Right cardiac atrium (tissue), 5 donors: ENCODE measurements around the gene DEXI. TPM values are rescaled to one million over a fixed set of nuclear protein-coding genes. Genes with fewer than 3 reads are reported as not detected.

Experiments
- ATAC-seq, 2 donors: fragments of 200-7000 bp; cut with Tn5 transposase; one replicate each; pipeline versions ENCODE4 v1.8.0 to v1.9.1; 2020; ENCODE audit warnings: moderate library complexity in 2 of 2, mild to moderate bottlenecking in 1 of 2
- DNase-seq, 3 donors: peaks; one replicate each; pipeline ENCODE4 v3.0.0-alpha.2; 2020
- H3K27ac ChIP-seq: one replicate; pipeline ENCODE4 v1.5.1; 2013; ENCODE audit warnings: mild to moderate bottlenecking, low read length, control low read depth, moderate library complexity
- H3K27me3 ChIP-seq: one replicate; pipeline ENCODE4 v1.6.1; 2013; ENCODE audit not compliant: control insufficient read depth, insufficient read depth
- H3K4me1 ChIP-seq: one replicate; pipeline ENCODE4 v1.6.1; 2013; ENCODE audit warnings: low read length; ENCODE audit not compliant: control insufficient read depth, insufficient read depth
- H3K4me3 ChIP-seq: one replicate; pipeline ENCODE4 v1.5.1; 2013; ENCODE audit warnings: low read length, control low read depth
- H3K9me3 ChIP-seq: one replicate; pipeline ENCODE4 v1.6.1; 2013; ENCODE audit warnings: low read length; ENCODE audit not compliant: control insufficient read depth
- WGBS: extraction: QIAGEN DNeasy Blood & Tissue Kit; methylation state at CpG from one replicate; pipeline ENCODE4 v1.1.7; 2013; 5-methylcytosine and 5-hydroxymethylcytosine counted together
- intact Hi-C, 4 donors: fragments of 100-400 bp; cut with DNase I; formaldehyde crosslinking; loops; one replicate each; pipeline versions ENCODE4 v1.11.0 to v1.14.0; 2022 to 2023
- polyA plus RNA-seq: library from polyadenylated mRNA; stranded (reverse); fragments of 200-250 nt; gene quantifications from one replicate; pipeline ENCODE4 v1.2.3, GENCODE V29; 2013
- total RNA-seq, 4 donors: library from RNA; stranded (reverse); fragmentation: NEBNext Ultra II Directional; extraction: Animal tissue kit (Norgen Biotek cat#: 25700); gene quantifications; one replicate each; pipeline ENCODE4 v1.2.1, GENCODE V29; 2021
- donor health status: healthy with polysubstance abuse.
- donor health status: DM: no; HTN: yes; CAD: no.
- donor health status: DM: no; HTN: no; CAD: no.
- donor health status: DM: no; HTN: yes; CAD: no; lungs with severe emphysema.
- donor health status: DM: yes; HTN: yes; CAD: no.

DEXI gene
- total and polyA plus RNA-seq, 5 donors, result 82.2 to 127 (median 102) TPM

DNA sequence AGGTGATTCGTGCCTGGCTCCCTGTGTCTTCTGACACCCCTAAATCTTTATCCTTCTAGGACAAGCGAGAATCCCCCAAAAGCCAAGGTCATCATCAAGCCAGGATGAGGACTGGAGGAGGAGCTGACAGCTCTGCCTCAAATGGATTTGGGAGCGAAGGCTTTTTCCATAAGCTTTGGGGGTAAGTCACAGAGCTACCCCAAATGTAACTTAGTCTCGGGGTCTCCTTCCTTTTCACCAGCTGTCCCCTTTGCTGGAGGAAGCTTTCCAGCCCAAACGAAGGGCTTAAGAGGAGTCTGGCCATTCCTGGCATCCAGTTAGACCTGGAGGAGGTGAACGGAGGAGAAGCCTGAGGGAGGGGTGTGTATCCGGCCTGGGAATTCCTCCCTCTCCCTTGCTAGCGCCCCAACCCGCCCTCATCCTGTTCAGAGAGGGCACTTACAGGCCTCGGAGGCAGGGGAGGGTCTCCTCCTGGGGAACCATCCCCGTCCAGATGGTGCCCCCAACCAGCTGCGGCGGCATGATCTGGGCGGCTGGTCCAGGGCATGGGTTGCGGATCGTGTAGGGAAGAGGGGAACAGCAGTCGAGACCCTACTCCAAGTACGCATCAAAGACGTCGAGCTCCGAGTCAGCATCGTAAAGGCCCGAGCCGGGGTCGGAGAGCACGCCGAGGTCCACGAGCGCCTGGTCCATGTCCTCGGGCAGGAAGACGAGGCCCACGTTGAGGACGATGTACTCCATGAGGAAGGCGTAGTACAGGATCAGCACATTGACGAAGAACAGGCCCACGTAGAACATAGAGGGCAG, 938 bp downstream of the DEXI start:
- Histone ChIP-seq H3K27me3 (no peaks in the 10 kb centered on the region), H3K4me1 (peaks cover 27% of the 10 kb centered on the region), H3K9me3 (no peaks in the 10 kb centered on the region), H3K27ac (peak overlapping the region; percentile 65), H3K4me3 (peak overlapping the region; percentile 65)
- intact Hi-C loops, result no loop called here
- 3% methylated on average over 34 of the region's 36 CpGs for WGBS
- ATAC-seq (no peak), DNase-seq (peak in 2 of 3 donors; percentile 36 to 63)

DNA sequence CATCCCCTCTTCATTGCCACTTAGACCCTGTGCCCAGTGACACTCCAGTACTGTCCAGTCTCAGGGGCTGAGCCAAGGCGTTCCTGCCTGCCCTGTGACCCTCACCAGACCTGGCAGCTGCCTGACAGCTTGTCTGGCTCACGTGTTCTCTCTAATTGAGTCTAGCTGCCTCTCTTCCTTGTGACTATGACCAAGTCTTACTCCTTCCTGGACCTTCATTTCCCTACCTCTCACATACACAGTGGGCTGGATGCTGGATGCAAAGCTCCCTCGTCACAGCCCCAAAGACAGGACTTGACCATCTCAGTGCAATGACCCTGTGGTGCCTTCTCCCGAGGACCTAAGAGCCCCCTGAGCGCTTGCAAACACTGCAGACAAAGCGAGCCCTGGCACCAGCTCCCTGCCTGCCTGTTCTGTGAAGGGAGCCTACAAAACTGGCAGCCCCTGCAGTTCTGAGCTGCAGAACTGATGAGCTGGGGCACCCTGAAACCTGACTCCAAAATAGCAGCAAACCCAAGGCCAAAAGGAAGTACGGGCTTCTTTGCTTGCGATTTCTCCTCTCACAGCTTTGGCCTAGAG, 1.7 kb downstream of the DEXI start:
- peak overlapping the region; percentile 65 for H3K27ac ChIP-seq
- DNase-seq (peak in 1 of 3 donors; percentile 60), ATAC-seq (no peak)
- H3K9me3 ChIP-seq, result no peaks in the 10 kb centered on the region
- peak overlapping the region; percentile 65 for H3K4me3 ChIP-seq
- peaks cover 27% of the 10 kb centered on the region for H3K4me1 ChIP-seq
- whole genome bisulfite sequencing, result 17% methylated on average over 8 of the region's 8 CpGs
- intact Hi-C loops, result no loop called here
- no peaks in the 10 kb centered on the region for H3K27me3 ChIP-seq

DNA sequence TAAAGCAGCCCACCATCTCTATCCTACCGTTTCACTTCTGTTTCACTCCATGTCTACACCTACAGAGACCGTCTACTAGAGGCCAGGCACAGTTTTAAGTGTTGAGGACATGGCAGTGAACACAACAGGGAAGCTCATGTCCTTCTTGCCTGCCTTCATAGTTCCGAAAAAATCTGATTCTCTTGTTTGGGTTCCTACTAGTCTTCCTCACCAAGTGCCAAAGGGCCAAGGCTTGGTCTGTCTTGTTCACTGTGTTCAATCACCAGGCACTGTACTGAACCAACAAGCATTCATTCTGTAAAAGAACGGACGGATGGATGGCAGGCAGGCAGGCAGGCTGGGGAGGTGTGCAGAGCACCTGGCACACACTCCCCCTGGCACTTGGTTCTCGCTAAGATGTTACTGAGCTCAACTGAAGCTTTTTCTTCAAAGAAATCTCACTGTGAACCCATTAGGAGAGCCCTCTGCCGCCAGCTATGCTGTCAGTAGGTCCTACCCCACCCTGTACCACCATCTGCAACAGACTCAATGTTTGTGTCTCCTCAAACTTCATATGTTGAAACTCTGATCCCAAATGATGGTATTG, 2.5 kb downstream of the DEXI start:
- no peaks in the 10 kb centered on the region for H3K27me3 ChIP-seq
- WGBS, result 82% methylated on average over 7 of the region's 7 CpGs
- H3K9me3 ChIP-seq, result no peaks in the 10 kb centered on the region
- H3K4me3 ChIP-seq, result peak overlapping the region; percentile 65
- DNase-seq (no peak), ATAC-seq (no peak)
- intact Hi-C loops, result no loop called here
- H3K27ac ChIP-seq, result peak overlapping the region; percentile 19
- peaks cover 29% of the 10 kb centered on the region for H3K4me1 ChIP-seq

DNA sequence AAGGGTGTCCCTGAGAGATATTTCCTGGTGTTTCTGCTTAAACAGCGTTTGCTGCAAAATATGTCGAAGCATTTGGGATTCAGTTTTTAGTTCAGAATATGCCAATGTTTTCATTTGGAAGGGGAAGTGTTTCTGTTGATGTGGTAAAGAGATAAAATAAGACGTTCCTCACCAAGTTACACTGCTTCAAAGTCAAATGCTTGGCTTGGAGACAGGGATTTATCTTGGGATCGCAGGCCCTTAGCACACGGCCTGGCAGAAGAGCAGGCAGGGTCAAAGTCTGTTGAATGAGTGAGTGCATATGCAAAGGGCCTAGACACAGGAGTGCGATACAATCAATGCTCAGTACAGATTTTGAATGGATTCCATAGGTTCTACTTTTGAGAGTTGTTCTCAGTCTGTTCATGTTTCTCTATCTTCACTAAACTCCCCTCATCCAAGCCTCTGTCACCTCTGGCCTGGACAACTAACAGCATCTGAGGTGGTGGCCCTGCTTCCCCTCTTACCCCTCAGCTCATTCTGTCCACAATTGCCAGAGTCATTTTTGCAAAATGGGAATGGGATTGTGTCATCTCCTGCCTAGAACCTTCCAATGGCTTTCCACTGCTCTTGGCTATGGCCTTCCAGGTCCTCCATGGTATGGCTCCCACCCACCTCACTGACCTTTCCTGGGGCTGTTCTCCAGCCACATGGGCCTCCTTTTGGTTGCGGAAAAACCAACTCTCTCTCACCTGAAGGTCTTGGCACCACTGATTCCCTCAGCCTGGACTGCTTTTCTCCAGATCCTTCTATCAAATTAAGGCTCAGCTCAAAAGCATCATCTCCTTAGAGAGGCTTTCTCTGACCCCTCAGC, 3.2 kb downstream of the DEXI start:
- no peaks in the 10 kb centered on the region for H3K27me3 ChIP-seq
- H3K27ac ChIP-seq, result peak overlapping the region; percentile 63
- peak overlapping the region; percentile 65 for H3K4me3 ChIP-seq
- no peak for DNase-seq
- H3K9me3 ChIP-seq, result no peaks in the 10 kb centered on the region
- WGBS, result 41% methylated on average over 7 of the region's 7 CpGs
- peaks cover 32% of the 10 kb centered on the region for H3K4me1 ChIP-seq
- no peak for ATAC-seq
- intact Hi-C loops, result no loop called here

DNA sequence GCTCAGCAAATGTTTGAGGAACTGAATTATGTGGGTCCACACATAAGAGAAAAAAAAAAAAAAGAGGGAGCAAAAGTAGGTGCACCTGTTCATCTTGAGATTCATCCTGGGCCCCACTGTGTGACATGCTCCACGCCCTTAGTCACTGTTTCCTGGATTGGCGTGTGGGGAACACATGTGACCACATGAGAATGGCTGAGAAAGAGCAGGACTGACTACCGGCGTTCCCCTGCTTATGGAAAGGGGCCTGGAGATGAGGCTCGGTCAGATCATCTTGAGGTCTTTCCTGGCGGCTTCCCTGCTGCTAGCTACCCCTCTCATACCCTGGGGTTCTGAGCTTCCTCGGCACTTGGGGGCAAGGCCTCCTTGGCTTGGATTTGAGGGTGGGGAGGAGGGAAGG, 3.9 kb downstream of the DEXI start:
- no peaks in the 10 kb centered on the region for H3K27me3 ChIP-seq
- WGBS, result 47% methylated on average over 7 of the region's 7 CpGs
- intact Hi-C loops, result no loop called here
- H3K27ac ChIP-seq, result peak overlapping the region; percentile 63
- DNase-seq (peak in 1 of 3 donors; percentile 51), ATAC-seq (no peak)
- H3K4me1 ChIP-seq, result peaks cover 36% of the 10 kb centered on the region
- peak overlapping the region; percentile 1 for H3K4me3 ChIP-seq
- no peaks in the 10 kb centered on the region for H3K9me3 ChIP-seq

DNA sequence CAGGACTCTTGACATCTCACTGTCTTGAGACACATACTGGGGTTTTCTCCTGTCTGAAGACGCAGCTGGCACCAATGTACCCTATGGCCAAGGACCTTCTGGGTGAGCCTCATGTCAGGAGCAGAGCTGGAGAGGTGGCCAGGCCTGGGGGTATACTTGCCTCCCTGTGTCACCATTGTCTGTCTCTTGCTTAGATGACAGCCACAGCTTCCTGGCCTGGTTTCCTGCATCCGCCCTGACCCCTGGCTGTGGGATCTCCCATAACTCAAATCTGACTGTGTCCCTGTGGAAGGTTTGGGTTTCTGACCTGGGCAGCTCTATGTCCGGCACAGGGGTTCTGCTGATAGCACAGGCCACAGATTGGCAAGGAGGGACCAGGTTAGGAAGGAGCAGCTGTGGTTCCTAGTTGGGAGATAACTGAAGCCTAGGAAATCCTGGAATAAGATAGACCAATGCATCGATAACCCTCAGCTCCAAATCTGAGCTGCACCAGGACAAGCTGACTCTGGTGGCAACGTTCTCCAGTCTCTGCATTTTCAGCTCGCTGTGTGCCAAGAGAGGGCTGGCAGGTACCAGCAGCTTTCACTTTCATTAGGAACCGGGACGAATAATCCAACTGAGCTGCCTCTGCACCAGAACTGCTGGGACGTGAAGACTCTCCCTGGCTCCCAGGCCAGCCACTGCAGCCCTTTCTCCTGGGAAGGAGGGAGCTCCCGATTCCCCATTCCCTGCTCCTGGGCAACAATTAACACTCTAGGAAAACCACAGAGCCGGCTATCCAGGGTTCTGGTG, 5.0 kb downstream of the DEXI start:
- no peaks in the 10 kb centered on the region for H3K27me3 ChIP-seq
- H3K4me3 ChIP-seq, result peak overlapping the region; percentile 1
- peaks cover 38% of the 10 kb centered on the region for H3K4me1 ChIP-seq
- peak in 1 of 2 donors; percentile 8 for ATAC-seq
- 20% methylated on average over 11 of the region's 11 CpGs for WGBS
- no peaks in the 10 kb centered on the region for H3K9me3 ChIP-seq
- intact Hi-C loops, result no loop called here
- peak overlapping the region; percentile 79 for H3K27ac ChIP-seq
- DNase-seq, result peak in 2 of 3 donors; percentile 57 to 73

DNA sequence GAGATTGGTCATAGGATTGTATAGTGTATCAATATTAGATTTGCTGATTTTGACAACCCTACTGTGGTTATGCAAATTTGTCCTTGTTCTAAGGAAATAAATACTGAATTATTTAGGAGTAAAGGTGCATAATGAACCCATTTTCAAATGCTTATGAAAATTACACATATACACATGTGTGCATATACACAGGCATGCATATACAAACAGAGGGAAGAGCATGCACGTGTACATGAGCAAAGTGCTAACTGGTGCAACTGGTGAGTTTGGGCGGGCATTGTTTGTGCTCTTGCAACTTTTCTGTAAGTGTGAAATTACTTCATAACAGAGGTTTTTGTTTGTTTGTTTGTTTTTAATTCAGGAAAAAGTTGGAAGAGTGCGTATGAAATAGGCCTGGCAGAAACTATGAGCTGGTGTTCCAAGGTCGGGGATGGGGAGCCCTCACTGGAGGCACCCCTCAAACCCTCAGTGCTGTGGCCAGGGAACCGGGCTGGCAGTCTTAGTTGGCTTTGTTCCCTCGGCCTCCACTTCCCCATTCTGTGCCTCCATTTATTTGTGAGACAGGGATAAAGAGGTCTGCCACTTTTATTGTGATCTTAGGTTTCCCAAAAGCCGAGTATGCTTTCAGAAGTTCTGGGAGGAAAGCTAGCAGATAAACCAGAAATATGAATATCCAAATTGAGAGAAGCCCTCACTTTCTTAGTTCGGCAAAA, 5.8 kb downstream of the DEXI start:
- no peak overlapping the region for H3K4me3 ChIP-seq
- intact Hi-C loops, result no loop called here
- 49% methylated on average over 8 of the region's 8 CpGs for WGBS
- peak overlapping the region; percentile 79 for H3K27ac ChIP-seq
- H3K27me3 ChIP-seq, result no peaks in the 10 kb centered on the region
- DNase-seq (no peak), ATAC-seq (no peak)
- peaks cover 38% of the 10 kb centered on the region for H3K4me1 ChIP-seq
- no peaks in the 10 kb centered on the region for H3K9me3 ChIP-seq

DNA sequence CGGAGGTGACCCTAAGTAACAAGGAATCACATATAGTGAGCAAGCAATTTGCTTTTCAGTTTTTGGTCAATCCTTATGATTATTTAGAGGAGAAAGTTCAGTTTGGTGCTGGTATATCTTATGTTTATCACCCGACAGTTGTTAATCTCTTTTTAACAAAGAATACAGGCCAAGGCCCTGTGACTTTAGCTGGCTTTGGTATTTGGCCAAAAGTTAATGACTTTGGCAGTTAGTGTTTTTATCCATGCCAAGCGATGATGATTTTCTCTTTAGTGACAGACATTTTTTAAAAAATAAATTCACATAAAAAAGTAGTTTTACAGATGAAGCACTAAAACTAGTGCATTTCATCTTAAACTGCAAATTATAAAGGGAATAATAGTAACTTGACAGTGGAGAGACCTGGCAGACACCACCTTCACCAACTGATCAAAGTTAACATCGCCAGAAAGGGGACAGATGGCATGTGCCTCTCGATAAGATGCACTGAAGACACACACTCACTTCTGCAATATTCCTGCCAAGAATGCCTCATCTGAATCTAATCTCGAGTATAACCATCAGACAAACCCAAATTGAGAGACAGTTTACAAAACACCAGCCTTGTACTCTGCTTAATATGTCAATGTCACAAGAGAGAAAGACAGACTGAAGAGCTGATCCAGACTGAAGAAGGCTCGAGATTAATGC, 6.9 kb downstream of the DEXI start:
- Histone ChIP-seq H3K27ac (peak overlapping the region; percentile 47), H3K4me1 (peaks cover 38% of the 10 kb centered on the region), H3K4me3 (no peak overlapping the region), H3K27me3 (no peaks in the 10 kb centered on the region), H3K9me3 (no peaks in the 10 kb centered on the region)
- ATAC-seq (no peak), DNase-seq (no peak)
- intact Hi-C loops, result no loop called here
- WGBS, result 29% methylated on average over 7 of the region's 7 CpGs

DNA sequence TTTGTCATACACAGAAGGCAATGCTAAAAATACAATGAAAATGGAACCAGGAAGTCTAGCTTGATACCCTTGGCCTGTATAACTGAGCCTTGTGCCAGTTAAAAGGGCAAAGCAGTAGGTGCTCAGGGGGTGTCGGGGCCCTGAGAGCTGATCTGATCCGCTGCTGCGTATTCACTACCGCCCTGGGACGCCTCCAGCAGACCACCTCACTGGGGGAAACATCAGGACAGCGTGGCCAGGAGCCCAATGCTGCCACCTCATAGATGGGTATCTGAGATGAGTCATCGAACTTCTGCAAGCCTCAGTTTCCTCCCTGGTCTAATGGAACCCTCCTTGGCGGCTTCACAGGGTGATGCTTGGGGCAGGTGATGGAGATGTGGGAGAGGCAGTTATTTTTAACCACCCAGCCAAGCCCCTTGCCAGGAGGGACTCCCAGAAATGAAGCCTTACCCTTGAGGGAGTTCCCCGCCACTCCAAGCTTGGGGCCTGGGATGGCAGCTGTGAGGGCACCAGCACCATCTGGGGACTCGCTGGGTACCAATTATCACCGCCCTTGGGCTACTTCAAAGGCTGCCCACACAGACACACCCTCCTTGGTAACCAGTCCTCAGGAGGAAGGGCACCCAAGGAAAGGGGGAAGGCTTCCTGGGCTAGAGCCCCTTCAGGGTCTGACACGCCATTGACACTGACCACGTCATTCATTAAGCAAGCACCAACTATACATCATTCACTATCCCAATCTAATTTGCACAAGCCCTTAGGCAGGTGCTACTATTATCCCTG, 7.8 kb downstream of the DEXI start:
- DNase-seq (no peak), ATAC-seq (no peak)
- Histone ChIP-seq H3K27ac (no peak overlapping the region), H3K4me3 (no peak overlapping the region), H3K4me1 (peaks cover 40% of the 10 kb centered on the region), H3K9me3 (no peaks in the 10 kb centered on the region), H3K27me3 (no peaks in the 10 kb centered on the region)
- intact Hi-C loops, result no loop called here
- 93% methylated on average over 13 of the region's 13 CpGs for WGBS
